Liver (tissue), 9 donors: ENCODE data around the gene RGS10. TPM values are rescaled to one million over a fixed set of nuclear protein-coding genes. Genes with fewer than 3 reads are reported as not detected.

Source experiments
- DNase-seq: peaks from one replicate; pipeline ENCODE4 v3.0.0-alpha.2; 2017; ENCODE audit warnings: low spot score
- H3K27ac ChIP-seq, 2 donors: one replicate each; pipeline ENCODE4 v1.7.0; 2013; ENCODE audit warnings: inconsistent platforms in 2 of 2, low read length in 2 of 2, control low read depth in 1 of 2, low read depth in 1 of 2, mild to moderate bottlenecking in 1 of 2
- H3K27me3 ChIP-seq, 4 donors: one replicate each; pipeline versions ENCODE4 v1.6.1 to v1.7.0; 2013; ENCODE audit warnings: low read length in 3 of 4, inconsistent platforms in 1 of 4, mild to moderate bottlenecking in 1 of 4, moderate library complexity in 1 of 4; ENCODE audit not compliant: control insufficient read depth in 4 of 4, insufficient read depth in 4 of 4
- H3K36me3 ChIP-seq, 4 donors: one replicate each; pipeline versions ENCODE4 v1.6.1 to v1.7.0; 2013; ENCODE audit warnings: low read length in 3 of 4, mild to moderate bottlenecking in 3 of 4, low read depth in 1 of 4, moderate library complexity in 1 of 4; ENCODE audit not compliant: control insufficient read depth in 4 of 4, insufficient read depth in 3 of 4
- H3K4me1 ChIP-seq, 4 donors: one replicate each; pipeline versions ENCODE4 v1.6.1 to v1.7.0; 2013; ENCODE audit warnings: low read length in 3 of 4, mild to moderate bottlenecking in 3 of 4, moderate library complexity in 1 of 4; ENCODE audit not compliant: control insufficient read depth in 4 of 4, insufficient read depth in 4 of 4
- H3K4me3 ChIP-seq, 3 donors: one replicate each; pipeline versions ENCODE4 v1.6.1 to v1.7.0; 2013; ENCODE audit warnings: low read length in 3 of 3, control low read depth in 1 of 3, low read depth in 1 of 3, mild to moderate bottlenecking in 1 of 3
- H3K9ac ChIP-seq, 2 donors: one replicate each; pipeline ENCODE4 v1.7.0; 2013; ENCODE audit warnings: low read length in 2 of 2, mild to moderate bottlenecking in 2 of 2, moderate library complexity in 2 of 2, control low read depth in 1 of 2, low read depth in 1 of 2
- H3K9me3 ChIP-seq, 4 donors: one replicate each; pipeline versions ENCODE4 v1.6.1 to v1.7.0; 2013; ENCODE audit warnings: low read length in 3 of 4; ENCODE audit not compliant: control insufficient read depth in 4 of 4
- ATF3 ChIP-seq: IDR thresholded peaks from 2 replicates; pipeline ENCODE4 v1.6.1; 2016; ENCODE audit warnings: antibody characterized with exemption
- CTCF ChIP-seq: fragments of 150-350 bp; IDR thresholded peaks from 2 replicates; pipeline ENCODE4 v1.5.1; 2017; ENCODE audit warnings: improper control_type of control experiment, low read depth, low read length; ENCODE audit not compliant: missing input control
- EGR1 ChIP-seq, 2 donors: IDR thresholded peaks; 2 replicates each; pipeline ENCODE4 v1.6.1; 2016 to 2018; ENCODE audit warnings: antibody characterized with exemption in 2 of 2, low read depth in 2 of 2
- FOXA1 ChIP-seq: IDR thresholded peaks from 2 replicates; pipeline ENCODE4 v1.6.1; 2016; ENCODE audit warnings: antibody characterized with exemption
- HNF4A ChIP-seq, 2 donors: conservative IDR thresholded peaks; 2 replicates each; pipeline ENCODE4 v1.6.1; 2016; ENCODE audit warnings: antibody characterized with exemption in 2 of 2, mild to moderate bottlenecking in 2 of 2
- JUND ChIP-seq, 2 donors: IDR thresholded peaks; 2 replicates each; pipeline ENCODE4 v1.6.1; 2016; ENCODE audit warnings: antibody characterized with exemption in 2 of 2
- RAD21 ChIP-seq, 2 donors: IDR thresholded peaks; 2 replicates each; pipeline ENCODE4 v1.6.1; 2016; ENCODE audit warnings: antibody characterized with exemption in 2 of 2, mild to moderate bottlenecking in 2 of 2
- REST ChIP-seq: IDR thresholded peaks from 2 replicates; pipeline ENCODE4 v1.6.1; 2016; ENCODE audit warnings: antibody characterized with exemption, mild to moderate bottlenecking
- SP1 ChIP-seq: IDR thresholded peaks from 2 replicates; pipeline ENCODE4 v1.6.1; 2018; ENCODE audit warnings: antibody characterized with exemption, mild to moderate bottlenecking
- TAF1 ChIP-seq: conservative IDR thresholded peaks from 2 replicates; pipeline ENCODE4 v1.6.1; 2016; ENCODE audit warnings: antibody characterized with exemption, mild to moderate bottlenecking
- ZBTB33 ChIP-seq: IDR thresholded peaks from 2 replicates; pipeline ENCODE4 v1.6.1; 2016; ENCODE audit warnings: antibody characterized with exemption
- WGBS: extraction: QIAGEN DNeasy Blood & Tissue Kit; methylation state at CpG from one replicate; pipeline ENCODE4 v1.1.7; 2013; 5-methylcytosine and 5-hydroxymethylcytosine counted together
- polyA plus RNA-seq, 2 donors: library from polyadenylated mRNA; stranded (reverse) in 1 of 2; unstranded in 1 of 2; fragments of 200-250 nt in 1 of 2; fragments of >200 nt in 1 of 2; fragmentation: Nextera tagmentation in 1 of 2; extraction: Ambion mirVana in 1 of 2; gene quantifications; one replicate each; pipeline versions ENCODE4 v1.2.1 to v1.2.3, GENCODE V29; 2013 to 2015
- total RNA-seq, 2 donors: library from RNA; depleted of rRNA; stranded (reverse); fragments of >200 nt; gene quantifications; one replicate each; pipeline ENCODE4 v1.2.3, GENCODE V29; 2014
- donor health status: healthy.
- donor health status: healthy.
- donor health status: healthy.
- donor health status: healthy.
- donor health status: healthy.

RGS10 gene
- total and polyA plus RNA-seq, 4 donors: 1.8 to 51.9 (median 2.2) TPM

- no peak for DNase-seq
- H3K4me3 ChIP-seq: no peak overlapping the region
- H3K36me3 ChIP-seq: no peaks in the 10 kb centered on the region
- H3K9me3 ChIP-seq: no peaks in the 10 kb centered on the region
- TF ChIP-seq REST (no peak), JUND (IDR thresholded peaks at IDR 0.05) (no peak), EGR1 (IDR thresholded peaks at IDR 0.05; ENCODE audit: low read depth in 2 of 2) (no peak), HNF4A (conservative IDR thresholded peaks at IDR 0.05) (no peak)
- H3K4me1 ChIP-seq: peaks cover 0 to 3% (median 0%) of the 10 kb centered on the region in 4 donors
- H3K27me3 ChIP-seq: no peaks in the 10 kb centered on the region
- no peak overlapping the region for H3K27ac ChIP-seq
- H3K9ac ChIP-seq: no peak overlapping the region
- 98% methylated on average over 6 of the region's 6 CpGs for WGBS
Observed at GRCh38 chr10:119514819-119515218, 27.7 kb downstream of the RGS10 start.

GRCh38 chr10:119511828-119512515, 30.5 kb downstream of the RGS10 start:
- H3K4me3 ChIP-seq: no peak overlapping the region
- H3K9me3 ChIP-seq: no peaks in the 10 kb centered on the region
- H3K4me1 ChIP-seq: no peaks in the 10 kb centered on the region
- H3K27me3 ChIP-seq: no peaks in the 10 kb centered on the region
- DNase-seq: no peak
- no peak overlapping the region for H3K27ac ChIP-seq
- no peak overlapping the region for H3K9ac ChIP-seq
- TF ChIP-seq TAF1 (no peak), RAD21 (IDR thresholded peaks at IDR 0.05) (no peak), SP1 (no peak), ZBTB33 (no peak)
- no peaks in the 10 kb centered on the region for H3K36me3 ChIP-seq
- WGBS: 87% methylated on average over 19 of the region's 19 CpGs

- H3K27ac ChIP-seq: no peak overlapping the region
- no peak overlapping the region for H3K4me3 ChIP-seq
- no peaks in the 10 kb centered on the region for H3K27me3 ChIP-seq
- DNase-seq: no peak
- no peak overlapping the region for H3K9ac ChIP-seq
- WGBS: 61% methylated on average over 10 of the region's 10 CpGs
- H3K36me3 ChIP-seq: no peaks in the 10 kb centered on the region
- H3K4me1 ChIP-seq: no peaks in the 10 kb centered on the region
- H3K9me3 ChIP-seq: no peaks in the 10 kb centered on the region
- TF ChIP-seq HNF4A (conservative IDR thresholded peaks at IDR 0.05): no peak
- no peak for TF ChIP-seq CTCF
- TF ChIP-seq FOXA1: no peak
- TF ChIP-seq JUND (IDR thresholded peaks at IDR 0.05): no peak
- TF ChIP-seq ZBTB33: no peak
- no peak for TF ChIP-seq ATF3
- TF ChIP-seq TAF1: no peak
- TF ChIP-seq SP1: no peak
- no peak for TF ChIP-seq REST
Observed at GRCh38 chr10:119509909-119510451, 32.5 kb downstream of the RGS10 start.
